ENCODE measurements around the gene MX2. TPM values are rescaled to one million over a fixed set of nuclear protein-coding genes. Genes with fewer than 3 reads are reported as not detected.

MX2 gene
- total and polyA plus RNA-seq, 2 of the 4 experiments (the other 2 are of a cell fraction): 0.53 to 0.54 TPM

DNA sequence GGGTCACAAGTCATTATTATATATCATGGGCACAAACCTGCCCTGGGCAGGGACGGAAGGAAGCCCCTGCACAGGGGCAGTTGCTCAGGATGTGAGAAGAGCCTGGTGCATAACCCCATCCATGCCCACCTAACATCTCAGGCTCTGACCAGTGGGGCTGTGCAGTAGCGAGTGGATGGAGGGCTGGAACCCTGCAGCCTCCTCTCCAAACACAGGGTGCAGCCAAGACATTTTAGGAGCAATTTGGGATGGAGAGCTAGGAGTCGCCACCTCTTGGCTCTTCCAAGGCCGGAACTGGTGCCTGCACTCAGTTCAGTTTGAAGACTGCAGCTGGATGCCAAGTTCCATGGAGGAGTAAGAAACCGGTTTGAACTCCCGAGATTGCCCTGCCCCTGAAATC lies 67.0 kb downstream of the MX2 start:
- Histone ChIP-seq H3K56ac (ENCODE audit: extremely low read depth, insufficient read depth, low read length) (no peak overlapping the region), H2AK9ac (replicated peaks; ENCODE audit: low read depth, low read length, poor library complexity) (no peak overlapping the region), H3K23ac (ENCODE audit: low read depth, low read length) (no peak overlapping the region), H2BK5ac (ENCODE audit: low read depth, low read length, poor library complexity, severe bottlenecking) (no peak overlapping the region), H3K4me3 (ENCODE audit: insufficient read depth, low read depth, low read length) (no peak overlapping the region), H2BK120ac (ENCODE audit: low read depth, low read length) (no peak overlapping the region), H2AK5ac (ENCODE audit: low read depth, low read length) (no peak overlapping the region), H4K20me1 (ENCODE audit: insufficient read depth, low read length) (no peaks in the 10 kb centered on the region), H2AFZ (replicated peaks; ENCODE audit: low read length, poor library complexity) (no peak overlapping the region), H3K79me1 (ENCODE audit: low read depth in 1 of 2, low read length in 2 of 2) (no peaks in the 10 kb centered on the region), H3K36me3 (ENCODE audit: control insufficient read depth, insufficient read depth, low read length) (no peaks in the 10 kb centered on the region), H4K8ac (ENCODE audit: low read depth in 2 of 2, low read length in 2 of 2) (no peak overlapping the region), H3K9me1 (ENCODE audit: insufficient read depth, low read length) (no peaks in the 10 kb centered on the region), H3K4me1 (ENCODE audit: control insufficient read depth, insufficient read depth, low read length) (no peaks in the 10 kb centered on the region; the same call in 1 of the 2 replicates), H2BK15ac (ENCODE audit: low read depth, low read length) (no peak overlapping the region), H3K14ac (replicated peaks; ENCODE audit: low read depth, low read length) (no peak overlapping the region), H3K18ac (ENCODE audit: low read depth, low read length) (no peak overlapping the region), H4K91ac (ENCODE audit: insufficient read depth, low read depth, low read length) (no peak overlapping the region), H3K27me3 (ENCODE audit: control insufficient read depth, insufficient read depth, low read length) (peaks cover 21% of the 10 kb centered on the region), H3K4me2 (ENCODE audit: low read depth, low read length) (no peak overlapping the region), H3K9ac (ENCODE audit: low read depth, low read length) (no peak overlapping the region), H4K5ac (ENCODE audit: low read depth, low read length) (no peak overlapping the region), H2BK20ac (ENCODE audit: low read depth, low read length) (no peak overlapping the region), H3K4ac (ENCODE audit: low read depth, low read length) (no peak overlapping the region), H3K27ac (ENCODE audit: insufficient read depth, low read length) (no peak overlapping the region), H3K9me3 (ENCODE audit: control insufficient read depth, insufficient read depth, low read length) (no peaks in the 10 kb centered on the region)
- TF ChIP-seq ELK1 (IDR thresholded peaks at IDR 0.05; ENCODE audit: borderline replicate concordance, low read depth, low read length) (no peak), BHLHE40 (IDR thresholded peaks at IDR 0.05; ENCODE audit: low read depth, low read length) (no peak), MXI1 (IDR thresholded peaks at IDR 0.05; ENCODE audit: borderline replicate concordance, low read depth, low read length) (no peak), RCOR1 (IDR thresholded peaks at IDR 0.05; ENCODE audit: insufficient replicate concordance, low read length) (no peak), CEBPB (IDR thresholded peaks at IDR 0.05; ENCODE audit: low read depth, low read length) (no peak), FOS (IDR thresholded peaks at IDR 0.05; ENCODE audit: low read depth, low read length) (no peak), MAFK (IDR thresholded peaks at IDR 0.05; ENCODE audit: low read depth, low read length) (no peak), NFE2L2 (IDR thresholded peaks at IDR 0.05; ENCODE audit: low read depth, low read length) (no peak), CHD1 (IDR thresholded peaks at IDR 0.05; ENCODE audit: low read depth, low read length) (no peak), RFX5 (IDR thresholded peaks at IDR 0.05; ENCODE audit: low read depth, low read length) (no peak), MAZ (IDR thresholded peaks at IDR 0.05; ENCODE audit: borderline replicate concordance, low read depth, low read length) (no peak), SMC3 (IDR thresholded peaks at IDR 0.05; ENCODE audit: low read depth, low read length) (no peak), POLR2A (IDR thresholded peaks at IDR 0.05; ENCODE audit: low read depth, low read length) (no peak)
- TF ChIP-seq, protein P1, sequence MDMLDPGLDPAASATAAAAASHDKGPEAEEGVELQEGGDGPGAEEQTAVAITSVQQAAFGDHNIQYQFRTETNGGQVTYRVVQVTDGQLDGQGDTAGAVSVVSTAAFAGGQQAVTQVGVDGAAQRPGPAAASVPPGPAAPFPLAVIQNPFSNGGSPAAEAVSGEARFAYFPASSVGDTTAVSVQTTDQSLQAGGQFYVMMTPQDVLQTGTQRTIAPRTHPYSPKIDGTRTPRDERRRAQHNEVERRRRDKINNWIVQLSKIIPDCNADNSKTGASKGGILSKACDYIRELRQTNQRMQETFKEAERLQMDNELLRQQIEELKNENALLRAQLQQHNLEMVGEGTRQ (IDR thresholded peaks at IDR 0.05; ENCODE audit: low read depth, low read length): no peak
- TF ChIP-seq, protein P2, sequence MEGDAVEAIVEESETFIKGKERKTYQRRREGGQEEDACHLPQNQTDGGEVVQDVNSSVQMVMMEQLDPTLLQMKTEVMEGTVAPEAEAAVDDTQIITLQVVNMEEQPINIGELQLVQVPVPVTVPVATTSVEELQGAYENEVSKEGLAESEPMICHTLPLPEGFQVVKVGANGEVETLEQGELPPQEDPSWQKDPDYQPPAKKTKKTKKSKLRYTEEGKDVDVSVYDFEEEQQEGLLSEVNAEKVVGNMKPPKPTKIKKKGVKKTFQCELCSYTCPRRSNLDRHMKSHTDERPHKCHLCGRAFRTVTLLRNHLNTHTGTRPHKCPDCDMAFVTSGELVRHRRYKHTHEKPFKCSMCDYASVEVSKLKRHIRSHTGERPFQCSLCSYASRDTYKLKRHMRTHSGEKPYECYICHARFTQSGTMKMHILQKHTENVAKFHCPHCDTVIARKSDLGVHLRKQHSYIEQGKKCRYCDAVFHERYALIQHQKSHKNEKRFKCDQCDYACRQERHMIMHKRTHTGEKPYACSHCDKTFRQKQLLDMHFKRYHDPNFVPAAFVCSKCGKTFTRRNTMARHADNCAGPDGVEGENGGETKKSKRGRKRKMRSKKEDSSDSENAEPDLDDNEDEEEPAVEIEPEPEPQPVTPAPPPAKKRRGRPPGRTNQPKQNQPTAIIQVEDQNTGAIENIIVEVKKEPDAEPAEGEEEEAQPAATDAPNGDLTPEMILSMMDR (conservative IDR thresholded peaks at IDR 0.05; ENCODE audit: low read depth, low read length): no peak
- ChIA-PET CTCF (no interaction called here), POLR2A (ENCODE audit: unreplicated experiment) (no interaction called here)
- intact Hi-C loops (cut with micrococcal nuclease) (no loop called here), in situ Hi-C loops (cut with MboI; ENCODE audit: low sequenced_read_pairs) (no loop called here), dilution Hi-C loops (cut with HindIII; ENCODE audit: low sequenced_read_pairs, unreplicated experiment) (no loop called here)
- ATAC-seq (ENCODE audit: low read depth) (no peak), DNase-seq (no peak)
- 70% methylated on average over 2 of the region's 6 CpGs; no CpG with 5 or more reads in 1 of the 2 experiments for WGBS, 2 experiments (ENCODE audit: extremely low coverage in 2 of 2, insufficient read length in 1 of 2)
- no TSS peak for BruUV-seq (replicated peaks)
